GM13976 (cell line): Measurements from ENCODE around the gene RRP1.

Experiments used
- DNase-seq: peaks from one replicate; pipeline ENCODE4 v3.0.0; 2012; ENCODE audit warnings: low spot score
- CTCF ChIP-seq: IDR thresholded peaks from 2 replicates; pipeline ENCODE4 v1.5.1; 2012; ENCODE audit warnings: borderline replicate concordance, mild to moderate bottlenecking; ENCODE audit not compliant: insufficient read depth; ENCODE audit errors: extremely low read depth, missing control alignments, control extremely low read depth
- in situ Hi-C: fragments of 300-500 bp; cut with MboI; formaldehyde crosslinking; loops from one replicate; pipeline ENCODE4 v1.12.0; 2022; ENCODE audit warnings: low sequenced_read_pairs, mixed read lengths, inconsistent platforms; ENCODE audit not compliant: unreplicated experiment

Gene RRP1

GRCh38 chr21:43848771-43849170 is 59.4 kb downstream of the RRP1 start:
- no peak for TF ChIP-seq CTCF
- no peak for DNase-seq
- in situ Hi-C loops, result loop anchor here (25.0 kb wide), 1 partner anchor 614 kb away; the partner anchor contains the start of gene LRRC3

DNA sequence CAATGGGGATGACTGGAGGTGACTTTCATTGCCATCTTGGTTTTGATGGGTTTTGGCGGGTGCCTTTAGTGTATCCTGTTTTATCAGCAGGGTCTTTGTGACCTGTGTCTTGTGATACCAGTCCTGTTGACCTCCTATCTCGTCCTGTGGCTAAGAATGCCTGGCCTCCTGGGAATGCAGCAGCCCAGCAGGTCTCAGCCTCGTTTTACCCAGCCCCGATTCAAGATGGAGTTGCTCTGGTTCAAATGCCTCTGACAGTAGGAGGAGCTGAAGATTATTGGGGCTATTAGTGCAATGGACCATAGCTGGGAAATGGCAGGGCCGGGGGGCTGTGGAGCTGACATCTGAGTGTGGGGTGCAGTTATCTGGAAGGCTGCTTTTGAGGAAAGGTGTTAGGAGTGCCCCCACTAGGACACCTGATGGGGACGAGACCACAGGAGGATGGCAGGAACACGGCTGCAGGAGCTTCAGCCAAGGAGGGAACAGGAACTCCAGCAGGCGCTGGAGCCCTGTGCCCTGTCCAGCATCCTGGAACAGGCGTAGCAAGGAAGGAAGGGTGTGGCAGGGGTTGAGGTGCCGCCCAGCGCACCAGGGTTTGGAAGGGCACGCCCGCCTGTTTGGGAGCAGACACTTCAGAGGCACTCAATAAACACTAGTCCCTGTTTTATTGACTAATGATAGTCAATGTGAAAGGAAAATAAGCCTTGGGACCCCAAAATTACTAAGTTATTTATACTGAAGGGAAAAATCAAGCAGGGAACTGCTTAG is 60.3 kb downstream of the RRP1 start:
- DNase-seq, result no peak
- TF ChIP-seq CTCF, result no peak
- in situ Hi-C loops, result loop anchor here (25.0 kb wide), 1 partner anchor 613 kb away; the partner anchor contains the start of gene LRRC3

DNA sequence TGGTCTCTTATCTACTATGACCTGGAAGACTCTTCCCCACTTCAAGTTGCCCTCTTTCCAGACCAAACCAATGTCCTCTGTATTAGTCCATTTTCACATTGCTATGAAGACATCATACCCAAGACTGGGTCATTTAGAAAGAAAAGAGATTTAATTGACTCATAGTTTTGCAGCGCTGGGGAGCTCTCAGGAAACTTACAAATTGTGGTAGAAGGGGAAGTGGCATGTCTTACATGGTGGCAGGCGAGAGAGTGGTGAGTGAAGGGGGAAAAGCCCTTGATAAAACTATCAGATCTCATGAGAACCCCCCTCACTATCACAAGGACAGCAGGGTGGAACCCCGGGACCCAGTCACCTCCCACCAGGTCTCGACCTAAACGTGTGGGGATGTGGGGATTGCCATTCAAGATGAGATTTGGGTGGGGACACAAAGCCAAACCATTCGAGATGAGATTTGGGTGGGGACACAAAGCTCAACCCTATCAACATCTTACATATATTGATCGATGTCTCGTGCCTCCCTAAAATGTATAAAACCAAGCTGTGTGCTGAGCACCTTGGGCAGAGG is 61.4 kb downstream of the RRP1 start:
- in situ Hi-C loops, result no loop called here
- no peak for TF ChIP-seq CTCF
- no peak for DNase-seq

DNA sequence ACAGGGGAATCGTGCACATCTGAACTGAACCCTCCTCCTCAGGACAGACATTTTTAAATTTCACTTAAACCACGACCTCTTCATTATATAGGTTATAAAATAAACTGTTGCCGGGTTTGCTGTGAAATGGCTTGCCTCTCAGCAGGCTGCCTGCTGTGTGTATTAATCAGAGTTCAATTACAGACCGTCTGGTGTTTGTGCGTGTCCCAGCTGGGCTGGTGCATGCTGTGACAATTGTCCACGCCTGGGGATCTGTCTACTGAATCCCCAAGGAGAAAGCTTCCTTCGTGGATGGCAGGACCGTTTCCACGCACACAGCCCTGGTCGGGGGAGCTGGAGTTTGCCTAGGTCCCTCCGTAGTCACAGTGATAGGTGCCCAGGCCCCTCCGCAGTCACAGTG is 62.2 kb downstream of the RRP1 start:
- in situ Hi-C loops, result no loop called here
- TF ChIP-seq CTCF, result no peak
- no peak for DNase-seq

DNA sequence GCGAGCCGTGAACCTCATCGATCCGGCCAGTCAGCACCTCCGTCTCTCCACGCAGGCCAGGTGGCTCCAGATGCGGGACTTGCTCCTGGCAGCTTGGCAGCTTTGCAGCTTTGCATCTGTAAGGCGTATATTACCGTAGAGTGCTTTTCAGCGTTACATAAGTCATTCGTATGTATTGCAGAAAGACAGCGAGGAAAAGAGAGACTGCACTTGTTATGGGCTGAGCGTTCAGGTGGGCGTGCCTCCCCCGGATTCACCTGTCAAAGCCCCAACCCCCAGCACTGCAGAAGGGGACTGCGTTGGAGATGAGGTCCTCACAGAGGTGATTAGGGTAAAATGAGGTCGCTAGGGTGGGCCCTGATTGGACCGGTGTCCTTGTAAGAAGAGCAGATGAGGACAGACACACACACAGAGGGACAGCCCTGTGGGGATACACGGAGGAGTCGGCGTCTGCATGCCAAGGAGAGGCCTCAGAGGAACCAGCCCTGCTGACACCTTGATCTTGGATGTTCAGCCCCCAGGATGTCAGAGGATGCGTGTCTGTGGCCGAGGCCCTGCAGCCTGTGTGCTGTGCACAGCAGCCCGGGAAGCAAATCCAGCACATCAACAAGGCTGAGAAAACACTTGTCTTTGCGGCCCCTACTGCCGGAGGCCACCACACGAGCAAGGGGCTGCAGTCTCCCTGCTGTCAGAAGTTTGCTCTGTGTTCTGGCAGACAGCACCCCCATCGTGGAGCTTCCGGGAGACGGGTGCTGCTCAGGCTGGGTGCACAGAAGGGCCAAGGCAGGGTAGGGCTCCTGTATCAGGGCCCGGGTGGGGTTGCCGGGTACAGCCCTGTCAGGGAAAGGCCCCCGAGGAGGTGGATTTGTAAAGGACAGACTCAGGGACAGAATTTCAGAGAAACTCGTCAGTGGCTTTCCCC is 64.7 kb downstream of the RRP1 start:
- in situ Hi-C loops, result no loop called here
- TF ChIP-seq CTCF, result no peak
- peak; percentile 55 for DNase-seq
